GM18507 (cell line): Measurements from ENCODE around the gene ADAM19.
A peak's percentile ranks its signal among the peaks of the same experiment; 100 is the strongest.
"Not testable (repeated sequence)": the region's sequence is repeated elsewhere in the genome, so short reads cannot be mapped to it uniquely, and the experiment has no call there.

Experiments used
- DNase-seq: peaks from one replicate; pipeline ENCODE4 v3.0.0; 2011; ENCODE audit warnings: low read depth; ENCODE audit not compliant: insufficient read length; ENCODE audit errors: extremely low spot score
- FAIRE-seq: peaks from 2 replicates; lab custom pipeline; 2011; peaks lifted over from hg19 to GRCh38; lab: Jason Lieb, UNC

ADAM19 gene

DNA sequence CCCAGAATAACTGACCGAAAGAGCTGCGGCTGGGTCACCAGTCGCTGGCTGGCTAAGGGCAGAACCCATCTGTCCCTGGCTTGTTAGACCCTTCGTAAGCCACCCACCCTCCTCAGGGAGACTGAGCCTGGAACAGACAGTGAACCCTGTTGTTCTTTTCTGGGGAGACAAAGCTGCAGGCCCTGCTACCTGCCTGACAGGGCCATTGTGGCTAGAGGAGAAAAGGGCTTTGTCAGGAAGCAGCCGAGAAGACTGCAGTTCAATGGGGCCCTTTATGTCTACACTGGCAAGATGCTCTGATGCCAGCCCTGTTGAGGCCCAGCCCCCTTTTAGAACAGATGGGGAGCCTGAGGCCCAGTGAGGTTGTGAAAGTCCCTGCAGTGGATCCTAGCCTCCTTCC is 119.3 kb downstream of the ADAM19 start:
- DNase-seq (no peak), FAIRE-seq (no peak)

DNA sequence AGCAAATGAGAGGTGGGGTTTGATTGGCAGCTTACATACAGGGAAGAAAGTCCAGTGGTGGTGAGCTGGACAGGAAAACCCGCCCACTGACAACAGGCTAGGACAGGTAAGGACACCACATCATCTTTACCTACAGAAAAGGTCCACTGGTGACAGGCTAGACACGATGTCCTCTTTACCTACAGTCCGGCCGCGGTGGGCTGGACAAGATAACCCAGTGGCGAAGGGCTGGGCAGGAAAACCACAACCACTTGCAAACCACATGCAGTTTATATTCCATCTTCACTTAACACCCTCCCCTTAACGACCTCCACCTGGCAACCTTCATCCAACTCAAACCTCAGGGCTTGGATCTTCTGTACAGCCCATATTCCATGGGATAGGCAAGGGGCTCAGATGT is 120.5 kb downstream of the ADAM19 start:
- no peak for DNase-seq
- peak; percentile 26 for FAIRE-seq

DNA sequence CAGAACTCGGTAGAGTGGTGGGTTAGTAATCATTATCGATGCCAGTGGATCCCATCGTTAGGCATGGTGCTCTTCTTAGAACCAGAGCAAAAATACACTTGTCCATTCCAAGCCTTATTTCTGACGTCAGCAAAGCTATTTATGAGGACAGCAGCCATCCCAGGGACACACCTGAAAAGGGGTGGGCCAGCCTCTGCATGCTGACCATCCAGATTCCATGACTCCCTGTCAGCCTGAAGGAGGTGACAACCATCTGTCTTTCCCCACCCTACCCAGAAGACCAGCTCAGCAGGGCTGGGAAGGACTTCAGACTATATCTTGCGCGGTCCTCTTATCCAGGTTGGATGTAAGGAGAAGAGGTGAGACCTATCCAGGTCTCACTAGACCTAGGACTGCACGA is 121.3 kb downstream of the ADAM19 start:
- FAIRE-seq (no peak), DNase-seq (no peak)

DNA sequence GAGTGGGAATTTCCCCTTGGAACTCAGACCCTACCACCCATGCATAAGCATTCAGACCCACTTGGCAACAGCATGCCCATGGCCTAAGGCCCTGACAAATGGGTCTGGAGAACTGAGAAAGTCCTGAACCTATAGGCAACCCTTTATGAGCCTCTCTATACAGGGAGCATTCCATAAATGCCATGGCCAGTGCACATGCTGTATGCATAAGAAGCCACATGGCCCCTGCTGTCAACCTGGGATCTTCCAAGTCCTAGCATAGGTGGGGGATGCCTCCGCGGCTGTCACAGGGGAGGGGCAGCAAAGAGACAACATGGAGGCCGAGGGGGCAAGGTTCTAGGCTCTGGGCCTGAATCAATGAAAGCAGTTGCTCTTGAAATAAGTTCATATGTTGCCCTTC is 123.8 kb downstream of the ADAM19 start:
- DNase-seq (no peak), FAIRE-seq (no peak)

- DNase-seq: no peak
- FAIRE-seq: no peak
These were observed 125.6 kb downstream of the ADAM19 start for GRCh38 chr5:157450024-157450423.

DNA sequence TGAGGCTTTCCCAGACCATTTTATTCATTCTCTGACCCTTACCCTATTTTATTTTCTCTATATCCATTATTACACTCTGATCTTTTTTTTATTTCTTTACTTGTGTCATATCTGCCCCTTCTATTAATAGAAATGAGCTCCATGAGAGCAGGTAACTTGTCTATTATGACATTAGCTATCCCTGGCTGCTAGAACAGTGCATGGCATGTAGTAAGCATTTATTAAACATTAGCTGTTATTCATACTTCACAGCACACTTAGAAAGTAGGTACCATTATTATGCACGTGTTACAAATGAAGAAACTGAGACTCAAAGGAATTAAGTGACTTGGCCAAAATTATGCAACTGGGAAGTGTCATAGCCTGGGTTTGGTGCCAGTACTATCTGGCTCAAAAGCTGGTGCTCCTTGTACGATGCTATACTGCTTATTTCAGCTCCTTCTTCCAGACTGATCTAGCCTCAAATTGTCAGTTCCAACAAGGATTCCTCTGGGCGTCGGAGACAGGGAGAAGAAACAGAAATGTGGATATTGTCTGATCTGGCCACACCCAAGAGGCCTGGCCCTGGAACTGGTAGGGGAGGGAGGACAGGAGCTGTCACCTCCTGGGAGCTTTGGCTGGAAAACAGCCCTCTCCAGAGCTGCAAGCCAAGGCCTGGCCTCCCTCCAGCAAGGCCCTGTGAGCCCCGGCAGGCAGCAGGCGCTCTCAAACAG is 126.4 kb downstream of the ADAM19 start:
- DNase-seq: no peak
- FAIRE-seq: no peak

DNA sequence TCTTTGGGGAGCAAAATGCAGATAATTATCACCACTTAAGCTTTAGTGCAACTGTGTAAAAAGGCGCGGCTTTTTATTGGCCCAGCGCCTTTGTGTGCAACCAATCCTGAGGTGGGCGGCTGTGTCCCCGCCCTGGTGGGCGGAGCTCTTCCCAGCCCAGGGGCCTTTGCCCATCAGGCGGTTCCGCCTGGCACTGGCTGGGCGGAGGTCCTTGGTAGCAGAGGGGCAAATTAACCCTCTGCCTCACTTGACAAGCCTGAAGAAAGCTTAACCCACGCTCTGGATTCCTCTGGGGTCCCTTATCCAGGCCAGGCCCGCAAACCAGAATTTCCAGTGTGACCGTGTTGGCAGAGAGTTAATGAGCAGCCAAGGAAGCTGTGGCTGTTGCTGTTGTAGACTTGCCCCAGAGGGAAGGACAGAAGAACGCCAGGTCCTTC is 128.4 kb downstream of the ADAM19 start:
- DNase-seq (no peak), FAIRE-seq (no peak)

DNA sequence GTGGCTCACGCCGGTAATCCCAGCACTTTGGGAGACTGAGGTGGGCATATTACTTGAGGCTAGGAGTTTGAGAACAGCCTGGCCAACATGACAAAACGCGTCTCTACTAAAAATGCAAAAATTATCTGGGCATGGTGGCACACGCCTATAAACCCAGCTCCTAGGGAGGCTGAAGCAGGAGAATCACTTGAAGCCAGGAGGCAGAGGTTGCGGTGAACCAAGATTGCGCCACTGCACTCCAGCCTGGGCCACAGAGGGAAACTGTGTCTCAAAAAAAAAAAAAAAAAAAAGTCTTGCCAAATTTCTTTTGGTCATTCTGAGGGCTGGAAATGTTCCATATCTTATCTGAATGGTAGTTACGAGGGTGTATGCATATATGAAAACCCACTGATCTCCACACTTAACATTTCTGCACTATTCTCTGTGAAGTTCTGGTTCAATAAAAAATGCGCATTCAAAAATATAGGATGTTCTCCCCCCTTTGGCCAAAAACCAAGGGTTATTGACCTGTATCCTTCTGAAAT is 129.1 kb downstream of the ADAM19 start:
- no peak for FAIRE-seq
- DNase-seq: no peak

DNA sequence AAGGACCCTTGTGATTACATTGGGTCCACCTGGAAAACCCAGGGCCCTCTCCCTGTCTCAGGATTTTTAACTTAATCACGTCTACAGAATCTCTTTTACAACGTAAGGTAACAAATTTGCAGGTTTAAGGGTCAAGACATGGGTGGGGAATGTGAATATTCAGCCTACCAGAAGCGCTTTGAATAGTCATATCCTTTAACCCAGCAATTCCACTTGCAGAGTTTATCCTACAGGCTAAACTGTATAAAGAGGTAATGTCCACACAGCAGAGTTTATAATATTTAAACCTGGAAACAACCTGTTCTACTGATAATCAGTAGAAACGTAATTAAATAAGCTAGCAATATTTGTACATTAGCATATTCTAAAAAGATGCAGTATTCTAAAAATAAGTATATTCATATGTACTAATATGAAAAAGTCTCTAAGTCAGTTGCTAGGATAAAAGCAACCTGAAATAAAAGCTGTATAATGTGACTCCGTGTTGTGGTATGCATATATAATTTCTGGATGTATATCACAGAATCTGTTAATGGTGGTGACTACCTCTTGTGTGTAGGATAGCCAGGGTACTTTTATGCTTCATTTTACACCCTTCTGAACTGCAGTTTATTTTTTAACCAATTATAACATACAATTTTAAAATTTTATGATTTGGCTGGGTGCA is 129.7 kb downstream of the ADAM19 start:
- FAIRE-seq: no peak
- DNase-seq: no peak

- DNase-seq: no peak
- FAIRE-seq: no peak
These were observed 131.4 kb downstream of the ADAM19 start for GRCh38 chr5:157444224-157444623.

DNA sequence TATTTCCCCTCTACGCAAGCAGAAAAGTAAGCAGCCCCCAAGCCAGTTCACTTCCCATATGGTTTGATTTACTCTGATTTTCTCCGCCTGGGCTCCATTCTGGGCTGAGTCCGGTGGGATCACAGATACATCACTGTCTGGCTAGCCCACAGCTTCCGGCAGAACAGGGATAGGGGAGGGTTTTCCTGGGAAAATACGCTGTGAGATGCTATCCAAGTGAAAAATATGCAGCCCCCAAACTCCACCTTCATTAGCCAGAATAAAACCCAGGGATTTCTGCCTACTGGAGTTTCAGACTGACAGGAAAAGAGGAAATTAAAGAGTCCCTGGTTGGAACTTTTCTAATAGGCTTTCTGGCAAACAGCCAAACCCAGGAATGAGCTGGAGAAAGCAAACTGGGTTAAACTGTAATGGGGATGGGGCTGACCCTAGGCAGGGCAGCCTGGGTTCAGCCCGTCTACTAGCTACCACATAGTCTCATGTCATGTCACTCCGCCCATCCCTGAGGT is 132.5 kb downstream of the ADAM19 start:
- FAIRE-seq (no peak), DNase-seq (no peak)

DNA sequence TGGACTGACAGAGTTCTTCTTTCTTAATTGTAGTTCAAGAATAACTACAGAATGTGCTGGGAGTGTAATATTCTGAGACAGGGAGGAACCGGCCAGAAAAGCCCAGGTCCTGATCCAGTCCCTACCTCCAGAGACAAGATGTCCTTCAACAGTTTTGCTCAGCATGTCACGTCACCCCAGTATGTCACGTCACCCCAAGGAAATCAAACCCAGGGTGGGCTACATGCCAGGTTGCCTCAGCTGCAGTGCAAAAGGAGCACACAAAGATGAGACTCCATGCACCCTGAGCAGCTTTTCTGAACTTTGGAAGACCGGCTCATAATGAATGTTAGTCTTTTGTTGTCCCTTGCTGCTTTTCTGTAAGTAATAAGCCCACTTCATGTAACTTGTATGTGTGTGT is 141.5 kb downstream of the ADAM19 start:
- FAIRE-seq (no peak), DNase-seq (no peak)

- FAIRE-seq (peak; percentile 84), DNase-seq (peak; percentile 44)
These were observed 143.9 kb downstream of the ADAM19 start for GRCh38 chr5:157431544-157432200.

- not testable (repeated sequence) for FAIRE-seq, DNase-seq
These were observed 145.7 kb downstream of the ADAM19 start for GRCh38 chr5:157429920-157430319.
